ENCODE data around the gene ADGRG1.
A peak's percentile ranks its signal among the peaks of the same experiment; 100 is the strongest.

ADGRG1 gene

DNA sequence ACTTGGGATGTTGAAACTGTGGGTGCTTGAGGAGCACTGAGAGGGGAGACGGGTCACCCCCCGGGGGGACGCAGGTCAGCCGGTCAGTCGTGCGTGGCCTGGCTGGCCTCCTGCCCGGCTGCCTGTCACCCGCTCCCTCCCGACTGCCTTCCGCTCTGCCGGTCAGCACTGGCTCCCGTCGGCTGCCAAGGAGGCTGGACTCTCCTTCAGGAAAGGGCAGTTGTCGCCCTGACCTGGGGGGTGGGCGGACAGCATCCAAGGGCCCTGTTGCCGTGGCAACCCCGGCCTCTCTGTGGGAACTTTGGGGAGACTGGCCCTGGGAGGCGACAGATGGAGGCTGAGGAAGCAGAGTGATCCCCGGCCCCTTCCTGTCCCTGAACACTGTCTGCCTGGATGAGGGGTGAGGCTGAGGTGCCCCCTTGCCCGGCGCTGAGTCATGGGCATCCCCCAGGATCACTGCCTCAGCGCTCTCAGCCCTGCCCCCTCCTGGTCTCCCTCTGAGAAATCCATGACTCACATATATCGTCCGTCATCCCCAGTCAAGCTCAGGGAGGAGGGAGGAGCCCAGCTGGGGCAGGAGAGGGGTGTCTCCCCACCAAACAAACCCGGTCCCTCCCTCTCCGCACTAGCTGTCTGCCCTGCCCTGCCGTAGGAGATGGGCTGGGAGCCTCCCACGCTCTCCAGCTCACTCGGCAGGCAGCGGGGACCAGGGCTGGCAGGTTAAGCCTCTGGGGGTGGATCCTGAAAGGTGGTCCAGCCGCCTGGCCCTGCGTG is at the start of gene ADGRG1 (continued):
- TF ChIP-seq HOXD13 (CRISPR knock-in tag; IDR thresholded peaks at IDR 0.05; ENCODE audit: borderline replicate concordance), result no peak
- TF ChIP-seq ZNF670 (tag by site-specific recombination; IDR thresholded peaks at IDR 0.05; ENCODE audit: low read depth), result no peak
- no peak for TF ChIP-seq ZNF114 (tag by site-specific recombination; IDR thresholded peaks at IDR 0.05)
- peak; percentile 35; the same call in 1 of the 2 replicates for TF ChIP-seq SP3 (tag by site-specific recombination; IDR thresholded peaks at IDR 0.05)
- no peak for TF ChIP-seq ZSCAN16 (tag by site-specific recombination; IDR thresholded peaks at IDR 0.05)

GRCh38 chr16:57579361-57579665 is 49.1 kb upstream of the ADGRG1 start:
- POLR2A ChIA-PET, result no interaction called here
- Histone ChIP-seq H3K9me3 (ENCODE audit: control insufficient read depth, insufficient read depth, low read depth, low read length) (no peaks in the 10 kb centered on the region), H3K27ac (ENCODE audit: extremely low read depth, low read depth, low read length) (no peak overlapping the region), H3K4me3 (ENCODE audit: low read depth, low read length) (no peak overlapping the region), H3K36me3 (ENCODE audit: control insufficient read depth in 2 of 2, insufficient read depth in 1 of 2, low read length in 2 of 2) (no peaks in the 10 kb centered on the region), H3K4me1 (ENCODE audit: control insufficient read depth, insufficient read depth, low read length) (no peaks in the 10 kb centered on the region)
- no peak for TF ChIP-seq ZNF19 (tag by site-specific recombination; IDR thresholded peaks at IDR 0.05; ENCODE audit: low read depth)
- no peak for TF ChIP-seq ZNF426 (tag by site-specific recombination; IDR thresholded peaks at IDR 0.05)
- no peak for TF ChIP-seq ZNF677 (tag by site-specific recombination; IDR thresholded peaks at IDR 0.05)
- no peak for TF ChIP-seq ZNF701 (tag by site-specific recombination; IDR thresholded peaks at IDR 0.05)
- no peak for TF ChIP-seq GLIS2 (tag by site-specific recombination; IDR thresholded peaks at IDR 0.05)
- no peak for TF ChIP-seq ZNF423 (tag by site-specific recombination; IDR thresholded peaks at IDR 0.05)
- TF ChIP-seq OVOL3 (tag by site-specific recombination; IDR thresholded peaks at IDR 0.05), result no peak
- no peak for TF ChIP-seq ZNF600 (tag by site-specific recombination; IDR thresholded peaks at IDR 0.05)
- no peak for TF ChIP-seq ZNF629 (tag by site-specific recombination; IDR thresholded peaks at IDR 0.05)
- TF ChIP-seq ZFP41 (tag by site-specific recombination; IDR thresholded peaks at IDR 0.05; ENCODE audit: borderline replicate concordance), result no peak
- TF ChIP-seq ZBTB6 (tag by site-specific recombination; IDR thresholded peaks at IDR 0.05), result no peak
- TF ChIP-seq YY2 (tag by site-specific recombination; IDR thresholded peaks at IDR 0.05), result no peak
- TF ChIP-seq ZSCAN5A (tag by site-specific recombination; IDR thresholded peaks at IDR 0.05), result no peak
- TF ChIP-seq ZNF768 (tag by site-specific recombination; IDR thresholded peaks at IDR 0.05), result no peak
- TF ChIP-seq WT1 (tag by site-specific recombination; IDR thresholded peaks at IDR 0.05), result no peak
- TF ChIP-seq GLIS1 (tag by site-specific recombination; IDR thresholded peaks at IDR 0.05), result no peak
- TF ChIP-seq ZNF140 (tag by site-specific recombination; IDR thresholded peaks at IDR 0.05), result no peak
- no peak for TF ChIP-seq ZNF184 (tag by site-specific recombination; IDR thresholded peaks at IDR 0.05)
- no peak for TF ChIP-seq ZNF707 (tag by site-specific recombination; IDR thresholded peaks at IDR 0.05)
- CTCF ChIA-PET, result interaction anchor here (0.5 to 7.3 kb wide), 4 partner anchors 9 to 69 kb away, joined by 3 to 87 read pairs (median 12); no protein-coding TSS in a partner anchor
